GM23248 (cell line): Measurements from ENCODE around the gene MYEF2. TPM values are rescaled to one million over a fixed set of nuclear protein-coding genes. Genes with fewer than 3 reads are reported as not detected.

Experiments
- DNase-seq: peaks from one replicate; pipeline ENCODE4 v3.0.0-alpha.2; 2015
- H2AFZ ChIP-seq: fragments of 200-600 bp; sonication (generic); 2 replicates; pipeline ENCODE4 v1.6.1; 2016; ENCODE audit warnings: antibody characterized with exemption
- H3F3A ChIP-seq: fragments of 200-600 bp; sonication (generic); 2 replicates; pipeline ENCODE4 v1.6.1; 2016; ENCODE audit warnings: mild to moderate bottlenecking, antibody characterized with exemption, mixed run types; ENCODE audit not compliant: insufficient read depth
- H3K27ac ChIP-seq: fragments of 200-600 bp; sonication (generic); 2 replicates; pipeline ENCODE4 v1.5.1; 2016; ENCODE audit warnings: mild to moderate bottlenecking
- H3K27me3 ChIP-seq: fragments of 200-600 bp; sonication (generic); replicated peaks from 2 replicates; pipeline ENCODE4 v1.6.1; 2016; ENCODE audit warnings: mild to moderate bottlenecking; ENCODE audit not compliant: insufficient read depth
- H3K36me3 ChIP-seq: fragments of 200-600 bp; sonication (generic); 2 replicates; pipeline ENCODE4 v1.6.1; 2016; ENCODE audit warnings: low read depth, mild to moderate bottlenecking
- H3K4me1 ChIP-seq: fragments of 200-600 bp; sonication (generic); 2 replicates; pipeline ENCODE4 v1.6.1; 2016; ENCODE audit warnings: mild to moderate bottlenecking; ENCODE audit not compliant: insufficient read depth
- H3K4me2 ChIP-seq: fragments of 200-600 bp; sonication (generic); one replicate; pipeline ENCODE4 v1.6.1; 2016; ENCODE audit warnings: mild to moderate bottlenecking; ENCODE audit not compliant: unreplicated experiment
- H3K4me3 ChIP-seq: fragments of 200-600 bp; sonication (generic); 2 replicates; pipeline ENCODE4 v1.5.1; 2016; ENCODE audit warnings: mild to moderate bottlenecking
- H3K79me2 ChIP-seq: fragments of 200-600 bp; sonication (generic); 2 replicates; pipeline ENCODE4 v1.6.1; 2016; ENCODE audit warnings: mild to moderate bottlenecking; ENCODE audit not compliant: insufficient read depth
- H3K9ac ChIP-seq: fragments of 200-600 bp; sonication (generic); 2 replicates; pipeline ENCODE4 v1.6.1; 2016; ENCODE audit warnings: mild to moderate bottlenecking
- H3K9me2 ChIP-seq: fragments of 200-600 bp; sonication (generic); 2 replicates; pipeline ENCODE4 v1.6.1; 2016; ENCODE audit warnings: mixed run types, mild to moderate bottlenecking, moderate library complexity; ENCODE audit not compliant: insufficient read depth
- H3K9me3 ChIP-seq: fragments of 200-600 bp; sonication (generic); one replicate; pipeline ENCODE4 v1.6.1; 2017; ENCODE audit warnings: low read depth
- H4K20me1 ChIP-seq: fragments of 200-600 bp; sonication (generic); 2 replicates; pipeline ENCODE4 v1.6.0; 2016; ENCODE audit not compliant: insufficient read depth
- EZH2 ChIP-seq: fragments of 200-600 bp; sonication (generic); IDR thresholded peaks from 2 replicates; pipeline ENCODE4 v1.6.1; 2018; ENCODE audit warnings: antibody characterized with exemption, mild to moderate bottlenecking; ENCODE audit not compliant: insufficient read depth, poor library complexity, severe bottlenecking
- EZH2phosphoT487 ChIP-seq: fragments of 200-600 bp; sonication (generic); IDR thresholded peaks from 2 replicates; pipeline ENCODE4 v1.6.1; 2018; ENCODE audit warnings: antibody characterized with exemption, moderate library complexity, mild to moderate bottlenecking, low read depth; ENCODE audit not compliant: insufficient read depth
- WGBS, 2 experiments: methylation state at CpG; one replicate each; pipeline ENCODE4 v1.1.6; 2015 to 2017; ENCODE audit warnings: low lambda C conversion rate in 2 of 2, low coverage in 1 of 2; ENCODE audit errors: missing lambda C conversion rate in 2 of 2; 5-methylcytosine and 5-hydroxymethylcytosine counted together
- in situ Hi-C: fragments of 300-500 bp; cut with MboI; formaldehyde crosslinking; loops from 2 replicates; pipeline ENCODE4 v1.15.0; 2020
- polyA plus RNA-seq: library from polyadenylated mRNA; unstranded; fragments of >200 nt; fragmentation: Nextera tagmentation; extraction: Ambion mirVana; gene quantifications from 2 replicates; pipeline ENCODE4 v1.2.1, GENCODE V29; 2016
- total RNA-seq: library from RNA; depleted of rRNA; stranded (reverse); fragments of >200 nt; shearing (Covaris generic); gene quantifications from 2 replicates; pipeline ENCODE4 v1.2.3, GENCODE V29; 2014

The MYEF2 gene
- total and polyA plus RNA-seq, 2 experiments from 2014 or later, result 1.7 to 1.8 TPM

DNA sequence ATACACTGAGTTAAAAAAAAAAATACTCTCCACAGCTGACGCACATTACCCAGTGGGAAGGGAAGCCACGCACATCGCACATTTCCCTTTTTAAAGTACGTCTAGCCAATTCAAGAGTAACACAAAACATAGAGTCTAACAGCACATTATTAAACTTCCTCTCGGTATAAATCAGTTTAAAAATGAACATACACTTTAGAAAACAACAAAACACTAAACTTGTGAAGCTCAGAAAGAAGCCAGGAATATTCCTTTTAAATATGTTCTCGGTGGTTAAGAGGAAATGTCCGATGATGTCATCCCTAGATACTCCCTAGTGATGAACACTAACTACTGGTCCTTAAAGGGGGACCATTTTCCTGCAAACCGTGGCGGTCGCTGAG, 721 bp downstream of the MYEF2 start:
- H3K4me3 ChIP-seq, result peak overlapping the region; percentile 76
- H3K79me2 ChIP-seq, result no peaks in the 10 kb centered on the region
- H3K9me2 ChIP-seq, result no peaks in the 10 kb centered on the region
- H3F3A ChIP-seq, result no peaks in the 10 kb centered on the region
- no peaks in the 10 kb centered on the region for H3K9me3 ChIP-seq
- peak overlapping the region; percentile 82 for H3K4me2 ChIP-seq
- 4% methylated on average over 10 of the region's 10 CpGs for WGBS, 2 experiments
- H2AFZ ChIP-seq, result peak overlapping the region; percentile 84
- peak; percentile 68 for DNase-seq
- peaks cover 11% of the 10 kb centered on the region; the same call in 1 of the 2 replicates for H3K27me3 ChIP-seq
- in situ Hi-C loops, result no loop called here
- H3K36me3 ChIP-seq, result no peaks in the 10 kb centered on the region
- H3K27ac ChIP-seq, result no peak overlapping the region
- TF ChIP-seq EZH2phosphoT487, result no peak
- TF ChIP-seq EZH2, result no peak
- no peaks in the 10 kb centered on the region for H4K20me1 ChIP-seq
- H3K4me1 ChIP-seq, result peaks cover 5% of the 10 kb centered on the region; the same call in 1 of the 2 replicates
- H3K9ac ChIP-seq, result peak overlapping the region; percentile 59

DNA sequence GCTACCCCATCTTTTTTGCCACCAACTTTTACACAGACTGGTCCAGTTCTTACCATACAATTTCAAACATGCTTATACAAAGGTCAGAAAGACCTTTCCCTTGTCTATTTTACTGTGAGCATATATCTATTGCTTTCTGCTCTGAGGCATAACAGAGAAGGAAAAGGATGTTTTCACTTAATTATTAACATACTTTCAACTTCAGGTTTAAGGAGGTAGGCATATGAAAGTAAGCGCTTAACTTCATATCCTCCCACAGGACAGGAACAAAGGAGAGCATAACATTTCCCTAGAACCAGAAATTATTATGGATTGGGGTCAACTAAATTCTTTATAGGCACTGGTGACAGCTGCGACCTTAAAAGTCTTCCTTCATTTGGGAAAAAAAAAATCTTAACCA, 1.1 kb downstream of the MYEF2 start:
- H3K27ac ChIP-seq, result no peak overlapping the region
- H4K20me1 ChIP-seq, result no peaks in the 10 kb centered on the region
- peak overlapping the region; percentile 82 for H3K4me2 ChIP-seq
- peak overlapping the region; percentile 84; the same call in 1 of the 2 replicates for H2AFZ ChIP-seq
- no peak overlapping the region for H3K9ac ChIP-seq
- H3K4me1 ChIP-seq, result peaks cover 5% of the 10 kb centered on the region; the same call in 1 of the 2 replicates
- H3K9me2 ChIP-seq, result no peaks in the 10 kb centered on the region
- H3F3A ChIP-seq, result no peaks in the 10 kb centered on the region
- H3K36me3 ChIP-seq, result no peaks in the 10 kb centered on the region
- H3K9me3 ChIP-seq, result no peaks in the 10 kb centered on the region
- DNase-seq, result no peak
- TF ChIP-seq EZH2 (no peak), EZH2phosphoT487 (no peak)
- in situ Hi-C loops, result no loop called here
- peaks cover 11% of the 10 kb centered on the region; the same call in 1 of the 2 replicates for H3K27me3 ChIP-seq
- 70 to 71% methylated on average over 2 of the region's 2 CpGs for WGBS, 2 experiments
- H3K79me2 ChIP-seq, result no peaks in the 10 kb centered on the region
- peak overlapping the region; percentile 76 for H3K4me3 ChIP-seq

GRCh38 chr15:48176112-48176511, 2.0 kb downstream of the MYEF2 start:
- Histone ChIP-seq H3K9me2 (no peaks in the 10 kb centered on the region), H3F3A (no peaks in the 10 kb centered on the region), H3K9ac (no peak overlapping the region), H3K4me2 (no peak overlapping the region), H3K36me3 (no peaks in the 10 kb centered on the region), H3K27me3 (peaks cover 11% of the 10 kb centered on the region; the same call in 1 of the 2 replicates), H2AFZ (no peak overlapping the region), H3K27ac (no peak overlapping the region), H3K4me3 (no peak overlapping the region), H4K20me1 (no peaks in the 10 kb centered on the region), H3K9me3 (no peaks in the 10 kb centered on the region), H3K79me2 (no peaks in the 10 kb centered on the region), H3K4me1 (peaks cover 5% of the 10 kb centered on the region; the same call in 1 of the 2 replicates)
- TF ChIP-seq EZH2phosphoT487 (no peak), EZH2 (no peak)
- DNase-seq, result peak; percentile 2
- in situ Hi-C loops, result no loop called here
- WGBS, 2 experiments, result 43 to 47% methylated on average over 4 of the region's 4 CpGs

DNA sequence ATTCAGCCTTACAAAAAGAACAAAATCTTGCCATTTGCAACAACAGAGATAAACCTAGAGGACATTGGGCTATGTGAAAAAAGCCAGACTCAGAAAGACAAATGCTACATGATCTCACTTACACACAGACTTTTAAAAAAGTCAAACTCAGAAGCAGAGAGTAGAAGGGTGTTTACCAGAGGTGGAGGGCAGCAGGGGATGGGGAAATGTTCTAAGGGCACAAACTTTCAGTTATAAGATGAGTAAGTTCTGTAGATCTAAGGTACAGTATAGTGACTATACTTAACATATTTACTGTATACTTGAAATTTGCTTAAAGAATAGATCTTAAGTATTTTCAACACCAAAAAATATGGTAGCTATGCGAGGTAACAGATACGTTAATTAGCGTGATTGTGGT, 3.0 kb downstream of the MYEF2 start:
- Histone ChIP-seq H4K20me1 (no peaks in the 10 kb centered on the region), H3K27ac (no peak overlapping the region), H3K4me1 (peaks cover 5% of the 10 kb centered on the region; the same call in 1 of the 2 replicates), H3K9me3 (no peaks in the 10 kb centered on the region), H3K4me2 (no peak overlapping the region), H3K9me2 (no peaks in the 10 kb centered on the region), H3K9ac (no peak overlapping the region), H3K27me3 (peaks cover 11% of the 10 kb centered on the region; the same call in 1 of the 2 replicates), H3K4me3 (no peak overlapping the region), H3K79me2 (no peaks in the 10 kb centered on the region), H3K36me3 (no peaks in the 10 kb centered on the region), H3F3A (no peaks in the 10 kb centered on the region), H2AFZ (no peak overlapping the region)
- WGBS, 2 experiments, result 77 to 79% methylated on average over 3 of the region's 3 CpGs
- TF ChIP-seq EZH2phosphoT487 (no peak), EZH2 (no peak)
- no peak for DNase-seq
- in situ Hi-C loops, result no loop called here

- TF ChIP-seq EZH2 (no peak), EZH2phosphoT487 (no peak)
- no peak for DNase-seq
- H3K27me3 ChIP-seq, result no peaks in the 10 kb centered on the region
- no peak overlapping the region for H3K4me2 ChIP-seq
- H3K36me3 ChIP-seq, result no peaks in the 10 kb centered on the region
- no peaks in the 10 kb centered on the region for H3K4me1 ChIP-seq
- 79 to 88% methylated on average over 1 of the region's 1 CpG for WGBS, 2 experiments
- H3F3A ChIP-seq, result no peaks in the 10 kb centered on the region
- in situ Hi-C loops, result no loop called here
- no peak overlapping the region for H2AFZ ChIP-seq
- H3K9ac ChIP-seq, result no peak overlapping the region
- H3K27ac ChIP-seq, result no peak overlapping the region
- H4K20me1 ChIP-seq, result no peaks in the 10 kb centered on the region
- no peak overlapping the region for H3K4me3 ChIP-seq
- no peaks in the 10 kb centered on the region for H3K79me2 ChIP-seq
- H3K9me2 ChIP-seq, result no peaks in the 10 kb centered on the region
- no peaks in the 10 kb centered on the region for H3K9me3 ChIP-seq
Measured at GRCh38 chr15:48170981-48171380, 7.1 kb downstream of the MYEF2 start.
